Endometrium (tissue), 2 donors: Measurements from ENCODE around the gene CDKN2B.
"Not testable (repeated sequence)": the region's sequence is repeated elsewhere in the genome, so short reads cannot be mapped to it uniquely, and the experiment has no call there.

Experiments
- FAIRE-seq: peaks from 2 replicates; lab custom pipeline; 2012; peaks lifted over from hg19 to GRCh38; lab: Jason Lieb, UNC
- donor health status: control.
- donor health status: control.

The CDKN2B gene

GRCh38 chr9:22008717-22009505 lies at the start of gene CDKN2B:
TSS of gene CDKN2B (minus strand) at chr9:22009305. CDS start at chr9:22008953, 352 bp downstream.
- peak; percentile 86 for FAIRE-seq

GRCh38 chr9:22057972-22058371 lies 48.9 kb upstream of the CDKN2B start:
- not testable (repeated sequence) for FAIRE-seq

GRCh38 chr9:22056402-22056801 lies 47.3 kb upstream of the CDKN2B start:
- no peak for FAIRE-seq

GRCh38 chr9:22055090-22055489 lies 46.0 kb upstream of the CDKN2B start:
- no peak for FAIRE-seq

GRCh38 chr9:22054529-22054928 lies 45.4 kb upstream of the CDKN2B start:
- peak; percentile 66 for FAIRE-seq

GRCh38 chr9:22054076-22054475 lies 45.0 kb upstream of the CDKN2B start:
- FAIRE-seq, result no peak

GRCh38 chr9:22053178-22053577 lies 44.1 kb upstream of the CDKN2B start:
- FAIRE-seq, result no peak

- no peak for FAIRE-seq
Observed at GRCh38 chr9:22052376-22052945, 43.4 kb upstream of the CDKN2B start.

- FAIRE-seq, result no peak
Observed at GRCh38 chr9:22050924-22051323, 41.8 kb upstream of the CDKN2B start.

GRCh38 chr9:22049411-22049810 lies 40.3 kb upstream of the CDKN2B start:
- no peak for FAIRE-seq

- no peak for FAIRE-seq
Observed at GRCh38 chr9:22047596-22047995, 38.5 kb upstream of the CDKN2B start.

GRCh38 chr9:22046243-22046885 lies 37.3 kb upstream of the CDKN2B start:
- no peak for FAIRE-seq

GRCh38 chr9:22045423-22045822 lies 36.3 kb upstream of the CDKN2B start:
- FAIRE-seq, result no peak

- no peak for FAIRE-seq
Observed at GRCh38 chr9:22044583-22044982, 35.5 kb upstream of the CDKN2B start.

- no peak for FAIRE-seq
Observed at GRCh38 chr9:22043928-22044327, 34.8 kb upstream of the CDKN2B start.

GRCh38 chr9:22041775-22042174 lies 32.7 kb upstream of the CDKN2B start:
- no peak for FAIRE-seq

GRCh38 chr9:22041344-22041743 lies 32.2 kb upstream of the CDKN2B start:
- FAIRE-seq, result no peak

GRCh38 chr9:22040760-22041159 lies 31.7 kb upstream of the CDKN2B start:
- FAIRE-seq, result peak; percentile 8

GRCh38 chr9:22039258-22039657 lies 30.2 kb upstream of the CDKN2B start:
- FAIRE-seq, result no peak

- FAIRE-seq, result peak; percentile 82
Observed at GRCh38 chr9:22037954-22038690, 29.0 kb upstream of the CDKN2B start.

- FAIRE-seq, result no peak
Observed at GRCh38 chr9:22036866-22037626, 27.9 kb upstream of the CDKN2B start.

GRCh38 chr9:22035591-22036011 lies 26.5 kb upstream of the CDKN2B start:
- no peak for FAIRE-seq
